ENCODE results near the gene CDKN1C.

The CDKN1C gene

DNA sequence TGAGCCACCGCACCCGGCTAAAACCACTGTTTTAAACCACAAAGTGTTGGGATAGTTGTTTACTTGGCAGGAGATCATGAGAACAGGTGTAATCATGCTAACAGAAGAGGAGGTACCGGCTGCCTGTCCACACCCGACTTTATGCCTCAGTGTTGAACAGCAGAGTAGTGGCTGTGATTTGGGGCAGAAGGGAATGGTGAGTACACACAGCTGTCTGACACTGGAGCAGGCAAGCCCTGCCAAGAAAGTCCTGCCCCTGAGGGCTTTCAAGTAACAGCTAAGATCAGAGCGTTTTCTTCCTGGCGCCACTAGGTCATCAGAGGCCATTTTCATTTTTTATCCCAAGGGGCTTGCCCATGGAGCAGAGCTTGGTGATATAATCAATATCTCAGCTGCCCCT lies 8.1 kb downstream of the CDKN1C start:
- Histone ChIP-seq H3K36me3 (ENCODE audit: control insufficient read depth in 2 of 2, insufficient read depth in 2 of 2, low read length in 2 of 2) (peaks cover 0 to 12% of the 10 kb centered on the region in 2 donors), H3K9me3 (ENCODE audit: control insufficient read depth in 2 of 2, low read length in 2 of 2) (peaks cover 0 to 9% of the 10 kb centered on the region in 2 donors), H3K27me3 (ENCODE audit: control insufficient read depth in 1 of 2, insufficient read depth in 2 of 2, low read length in 2 of 2) (peaks cover 0 to 2% of the 10 kb centered on the region in 2 donors), H3K9ac (ENCODE audit: low read length in 2 of 2) (no peak overlapping the region), H3K4me3 (ENCODE audit: low read length in 2 of 2) (no peak overlapping the region), H3K4me1 (ENCODE audit: control insufficient read depth, insufficient read depth, low read length) (peaks cover 3% of the 10 kb centered on the region), H3K27ac (ENCODE audit: low read length) (no peak overlapping the region)

DNA sequence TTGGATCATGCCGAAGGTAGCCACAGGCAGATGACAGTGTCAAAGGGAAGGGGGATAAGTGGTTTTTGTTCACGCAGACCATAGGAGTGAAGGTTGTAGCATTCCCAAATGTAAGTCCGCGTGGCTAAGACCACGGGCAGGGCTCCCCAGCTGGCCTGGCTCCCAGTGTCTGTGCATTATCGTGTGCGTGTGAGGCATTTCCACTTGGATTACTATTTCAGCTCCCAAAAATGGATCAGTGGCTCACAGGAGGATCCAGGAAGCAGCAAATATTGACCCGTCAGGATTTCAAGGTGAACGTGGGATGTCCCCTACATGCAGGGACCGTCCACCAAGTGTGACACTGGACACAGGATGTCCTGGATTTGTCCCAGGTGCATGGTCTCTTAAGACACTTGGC lies 10.6 kb downstream of the CDKN1C start:
- H3K27me3 ChIP-seq (ENCODE audit: control insufficient read depth in 1 of 2, insufficient read depth in 2 of 2, low read length in 2 of 2) = peaks cover 13% of the 10 kb centered on the region in 2 donors
- H3K9me3 ChIP-seq (ENCODE audit: control insufficient read depth in 2 of 2, low read length in 2 of 2) = peaks cover 0 to 9% of the 10 kb centered on the region in 2 donors
- H3K9ac ChIP-seq (ENCODE audit: low read length in 2 of 2) = no peak overlapping the region
- H3K27ac ChIP-seq (ENCODE audit: low read length) = no peak overlapping the region
- H3K4me1 ChIP-seq (ENCODE audit: control insufficient read depth, insufficient read depth, low read length) = no peaks in the 10 kb centered on the region
- H3K4me3 ChIP-seq (ENCODE audit: low read length in 2 of 2) = no peak overlapping the region
- peaks cover 0 to 12% of the 10 kb centered on the region in 2 donors for H3K36me3 ChIP-seq (ENCODE audit: control insufficient read depth in 2 of 2, insufficient read depth in 2 of 2, low read length in 2 of 2)

DNA sequence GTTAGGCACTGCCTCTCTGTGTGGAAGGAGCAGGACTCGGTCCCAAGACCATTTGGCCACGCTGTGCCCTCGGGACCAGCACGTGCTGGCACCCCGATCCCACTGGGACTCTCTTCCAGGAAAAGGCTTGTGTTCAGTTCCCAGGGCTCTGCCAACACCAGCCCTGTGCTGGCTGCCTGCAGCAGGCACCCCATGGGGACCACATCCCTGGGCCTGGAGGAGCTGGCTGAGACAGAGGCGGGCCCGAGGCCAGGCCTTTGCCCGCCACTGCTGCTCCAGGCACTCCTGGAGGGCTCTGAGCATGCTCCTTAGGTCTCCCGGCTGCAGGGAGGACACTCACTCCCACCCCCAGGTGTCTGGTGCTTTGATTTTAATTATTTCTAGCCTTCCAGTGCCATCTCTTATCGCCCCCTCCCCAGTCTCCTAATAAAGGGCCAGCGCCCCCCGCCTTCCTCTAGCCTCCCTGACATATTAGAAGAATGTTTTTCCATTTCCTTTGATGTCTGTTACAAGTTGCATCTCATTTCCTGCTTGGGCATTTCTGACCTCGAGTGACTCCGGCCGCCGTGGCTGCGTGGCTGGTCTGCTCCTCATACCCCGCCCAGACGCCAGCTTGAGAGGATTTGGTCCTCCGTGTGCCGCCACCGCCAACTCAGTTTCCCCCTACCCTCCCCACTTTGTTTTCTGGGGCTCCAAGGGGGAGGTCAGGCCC lies 14.4 kb downstream of the CDKN1C start:
- Histone ChIP-seq H3K9ac (ENCODE audit: low read length in 2 of 2) (no peak overlapping the region), H3K27me3 (ENCODE audit: control insufficient read depth in 1 of 2, insufficient read depth in 2 of 2, low read length in 2 of 2) (peaks cover 13 to 28% of the 10 kb centered on the region in 2 donors)

DNA sequence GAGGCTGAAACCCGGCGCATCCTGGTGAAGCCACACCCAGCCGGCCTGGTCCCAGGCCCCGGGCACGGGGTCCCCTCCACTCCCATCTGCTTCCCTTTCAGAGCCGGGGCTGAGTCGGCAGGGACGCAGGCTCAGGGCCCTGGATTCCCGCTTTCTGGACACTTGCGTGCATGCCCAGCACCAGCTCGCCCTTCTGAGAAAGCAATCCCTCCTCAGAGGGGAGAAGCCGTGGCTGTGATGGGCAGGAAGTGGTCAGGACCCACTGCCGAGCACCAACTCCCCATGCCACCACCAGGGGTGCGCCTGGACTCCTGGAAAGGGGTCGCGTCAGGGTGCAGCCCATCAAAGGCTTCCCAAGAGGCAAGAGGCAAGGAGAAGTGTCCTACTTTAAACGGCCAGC lies 15.1 kb downstream of the CDKN1C start:
- Histone ChIP-seq H3K36me3 (ENCODE audit: control insufficient read depth in 2 of 2, insufficient read depth in 2 of 2, low read length in 2 of 2) (peaks cover 0 to 3% of the 10 kb centered on the region in 2 donors), H3K4me1 (ENCODE audit: control insufficient read depth, insufficient read depth, low read length) (no peaks in the 10 kb centered on the region), H3K9ac (ENCODE audit: low read length in 2 of 2) (no peak overlapping the region), H3K4me3 (ENCODE audit: low read length in 2 of 2) (no peak overlapping the region), H3K27ac (ENCODE audit: low read length) (no peak overlapping the region), H3K27me3 (ENCODE audit: control insufficient read depth in 1 of 2, insufficient read depth in 2 of 2, low read length in 2 of 2) (peaks cover 13 to 28% of the 10 kb centered on the region in 2 donors), H3K9me3 (ENCODE audit: control insufficient read depth in 2 of 2, low read length in 2 of 2) (peaks cover 0 to 6% of the 10 kb centered on the region in 2 donors)

More for the DNA sequence above, 14.4 kb downstream of the CDKN1C start:
- H3K4me1 ChIP-seq (ENCODE audit: control insufficient read depth, insufficient read depth, low read length) = no peaks in the 10 kb centered on the region
- H3K27ac ChIP-seq (ENCODE audit: low read length) = no peak overlapping the region
- peaks cover 0 to 6% of the 10 kb centered on the region in 2 donors for H3K36me3 ChIP-seq (ENCODE audit: control insufficient read depth in 2 of 2, insufficient read depth in 2 of 2, low read length in 2 of 2)
- H3K4me3 ChIP-seq (ENCODE audit: low read length in 2 of 2) = no peak overlapping the region
- H3K9me3 ChIP-seq (ENCODE audit: control insufficient read depth in 2 of 2, low read length in 2 of 2) = peaks cover 0 to 6% of the 10 kb centered on the region in 2 donors

DNA sequence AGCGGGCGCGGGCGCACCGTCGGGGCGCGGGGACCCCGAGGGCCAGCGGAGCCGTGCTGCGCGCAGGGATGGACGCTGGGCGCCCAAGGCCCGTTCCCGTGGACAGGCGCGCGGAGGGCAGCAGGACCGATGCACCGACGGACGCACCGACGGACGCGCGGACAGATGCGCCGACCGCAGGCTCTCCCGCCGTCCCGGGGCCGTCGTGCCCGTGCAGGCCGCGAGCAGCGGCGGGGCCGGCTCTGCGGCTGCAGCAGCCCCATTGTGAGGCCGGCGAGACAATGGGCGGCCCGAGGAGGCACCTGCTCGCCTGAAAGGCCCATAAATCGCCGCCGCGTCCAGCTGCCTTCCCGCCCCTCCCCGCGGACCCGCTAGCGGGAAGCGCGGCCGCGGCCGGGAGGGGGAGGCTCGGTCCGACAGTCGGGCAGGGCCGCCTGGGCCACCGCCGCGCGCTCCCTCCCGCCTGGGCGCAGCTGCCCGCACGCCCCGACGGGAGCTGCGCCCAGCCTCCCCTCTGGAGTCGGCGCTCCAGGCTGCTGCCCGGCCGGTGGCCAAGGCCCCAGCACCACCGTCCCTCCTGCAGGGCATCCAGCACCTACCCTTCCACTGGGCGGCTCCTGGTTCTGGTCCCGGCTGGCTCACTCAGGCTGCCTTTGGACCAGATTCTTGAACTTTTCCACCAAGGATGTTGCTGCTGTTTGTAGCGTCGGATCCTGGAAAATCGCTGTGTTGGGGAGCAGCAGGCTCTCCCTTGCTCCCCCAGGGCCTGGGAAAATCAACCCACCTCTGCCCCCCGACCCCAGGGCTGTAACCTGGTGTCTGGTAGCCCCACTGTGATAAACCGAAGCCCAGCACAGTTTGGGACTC lies 15.8 kb downstream of the CDKN1C start:
- Histone ChIP-seq H3K9me3 (ENCODE audit: control insufficient read depth in 2 of 2, low read length in 2 of 2) (peaks cover 0 to 6% of the 10 kb centered on the region in 2 donors), H3K36me3 (ENCODE audit: control insufficient read depth in 2 of 2, insufficient read depth in 2 of 2, low read length in 2 of 2) (no peaks in the 10 kb centered on the region), H3K27ac (ENCODE audit: low read length) (no peak overlapping the region), H3K27me3 (ENCODE audit: control insufficient read depth in 1 of 2, insufficient read depth in 2 of 2, low read length in 2 of 2) (peaks cover 11 to 28% of the 10 kb centered on the region in 2 donors), H3K4me3 (ENCODE audit: low read length in 2 of 2) (no peak overlapping the region), H3K9ac (ENCODE audit: low read length in 2 of 2) (no peak overlapping the region), H3K4me1 (ENCODE audit: control insufficient read depth, insufficient read depth, low read length) (no peaks in the 10 kb centered on the region)

DNA sequence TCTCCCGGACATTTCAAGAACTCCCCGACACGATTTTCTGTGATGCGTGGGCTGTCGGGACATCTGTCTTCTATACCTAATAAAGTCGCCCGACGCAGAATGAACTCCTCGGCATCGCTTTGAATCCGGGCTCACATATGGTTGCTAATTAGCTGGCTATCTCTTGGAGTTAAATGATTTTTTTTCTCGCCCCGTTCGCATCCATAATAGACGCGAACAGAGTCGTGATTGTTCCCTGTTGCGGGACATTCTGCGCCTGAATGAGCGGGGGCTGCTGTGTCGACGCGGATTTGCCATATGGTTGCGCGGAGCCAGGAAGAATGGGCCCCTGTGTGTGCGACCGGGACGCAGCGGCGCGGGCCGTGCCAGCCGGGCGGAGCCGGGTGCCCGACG lies 16.4 kb downstream of the CDKN1C start:
- Histone ChIP-seq H3K27ac (ENCODE audit: low read length) (no peak overlapping the region), H3K4me3 (ENCODE audit: low read length in 2 of 2) (no peak overlapping the region), H3K36me3 (ENCODE audit: control insufficient read depth in 2 of 2, insufficient read depth in 2 of 2, low read length in 2 of 2) (no peaks in the 10 kb centered on the region), H3K9ac (ENCODE audit: low read length in 2 of 2) (no peak overlapping the region), H3K4me1 (ENCODE audit: control insufficient read depth, insufficient read depth, low read length) (no peaks in the 10 kb centered on the region), H3K27me3 (ENCODE audit: control insufficient read depth in 1 of 2, insufficient read depth in 2 of 2, low read length in 2 of 2) (peaks cover 11 to 28% of the 10 kb centered on the region in 2 donors), H3K9me3 (ENCODE audit: control insufficient read depth in 2 of 2, low read length in 2 of 2) (peaks cover 0 to 6% of the 10 kb centered on the region in 2 donors)

DNA sequence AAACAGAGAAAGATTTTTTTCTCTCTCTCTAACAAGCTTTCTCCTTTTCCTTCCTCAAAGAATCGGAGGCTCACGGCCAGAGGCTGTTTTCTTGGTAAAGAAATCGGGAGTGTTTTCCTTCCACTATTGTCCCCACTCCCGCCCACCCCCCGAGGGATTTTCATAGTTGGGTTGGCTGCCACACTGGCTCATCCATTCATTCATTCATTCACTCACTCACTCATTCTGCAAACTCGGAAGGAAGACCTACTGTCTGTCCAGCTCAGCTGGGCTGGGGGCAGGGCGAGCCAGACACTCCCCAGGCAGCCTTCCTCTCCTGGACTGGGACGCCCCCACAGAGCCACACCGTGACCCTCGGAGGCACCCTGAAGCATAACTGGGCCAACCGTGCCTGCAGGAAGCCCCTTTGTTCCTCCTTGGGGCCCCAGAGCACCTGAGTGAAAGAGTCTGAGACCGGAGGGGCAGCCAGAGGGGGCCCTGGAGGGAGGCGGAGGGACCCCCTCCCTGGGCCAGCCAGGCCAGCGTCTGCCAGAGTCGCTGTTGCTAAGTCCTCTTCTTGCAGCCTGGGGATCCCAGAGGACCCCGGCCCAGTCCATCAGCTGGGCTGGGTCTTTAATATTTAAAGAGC lies 17.0 kb downstream of the CDKN1C start:
- Histone ChIP-seq H3K9me3 (ENCODE audit: control insufficient read depth in 2 of 2, low read length in 2 of 2) (peaks cover 0 to 6% of the 10 kb centered on the region in 2 donors), H3K27me3 (ENCODE audit: control insufficient read depth in 1 of 2, insufficient read depth in 2 of 2, low read length in 2 of 2) (peaks cover 11 to 28% of the 10 kb centered on the region in 2 donors), H3K27ac (ENCODE audit: low read length) (no peak overlapping the region), H3K36me3 (ENCODE audit: control insufficient read depth in 2 of 2, insufficient read depth in 2 of 2, low read length in 2 of 2) (no peaks in the 10 kb centered on the region), H3K4me1 (ENCODE audit: control insufficient read depth, insufficient read depth, low read length) (no peaks in the 10 kb centered on the region), H3K4me3 (ENCODE audit: low read length in 2 of 2) (no peak overlapping the region), H3K9ac (ENCODE audit: low read length in 2 of 2) (no peak overlapping the region)

DNA sequence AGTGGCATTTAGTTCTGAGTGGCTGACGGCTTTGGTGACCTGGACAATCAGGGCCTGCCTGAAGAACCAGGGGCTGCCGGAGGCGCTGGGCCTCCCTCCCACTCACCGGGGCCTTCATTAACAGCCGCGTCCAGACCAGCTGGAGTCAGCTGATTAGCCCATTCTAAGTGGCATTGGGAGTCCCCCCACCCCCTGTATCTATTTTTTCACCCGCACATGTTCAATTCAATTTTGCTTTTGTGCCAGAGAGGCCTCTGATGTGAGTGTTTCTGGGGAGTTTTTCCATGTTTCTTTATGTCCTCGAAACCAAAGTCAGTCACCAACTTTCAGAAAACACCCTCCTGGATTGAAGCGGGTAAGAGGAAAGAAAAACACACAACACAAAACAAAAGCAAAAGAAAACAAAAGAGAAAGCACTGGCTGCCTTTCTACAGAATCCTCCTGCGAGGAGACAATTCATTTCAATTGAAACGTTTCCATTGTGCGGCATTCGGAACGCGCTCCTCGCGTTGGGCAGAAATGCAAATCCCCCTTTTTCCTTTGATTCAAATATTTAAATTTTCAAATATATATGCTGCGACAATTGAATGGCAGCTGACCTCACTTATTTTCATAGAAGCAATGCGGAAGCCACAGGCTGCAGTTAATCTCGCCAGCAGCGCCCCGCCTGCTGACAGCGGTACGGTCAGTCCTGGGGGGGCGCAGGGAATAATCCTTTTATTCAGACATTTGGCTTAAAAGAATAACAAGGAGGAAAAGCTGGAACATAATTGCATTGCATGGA lies 17.7 kb downstream of the CDKN1C start:
- Histone ChIP-seq H3K4me1 (ENCODE audit: control insufficient read depth, insufficient read depth, low read length) (peaks cover 2% of the 10 kb centered on the region), H3K9ac (ENCODE audit: low read length in 2 of 2) (no peak overlapping the region), H3K36me3 (ENCODE audit: control insufficient read depth in 2 of 2, insufficient read depth in 2 of 2, low read length in 2 of 2) (no peaks in the 10 kb centered on the region), H3K4me3 (ENCODE audit: low read length in 2 of 2) (no peak overlapping the region), H3K27ac (ENCODE audit: low read length) (no peak overlapping the region), H3K27me3 (ENCODE audit: control insufficient read depth in 1 of 2, insufficient read depth in 2 of 2, low read length in 2 of 2) (peaks cover 11 to 34% of the 10 kb centered on the region in 2 donors), H3K9me3 (ENCODE audit: control insufficient read depth in 2 of 2, low read length in 2 of 2) (peaks cover 0 to 6% of the 10 kb centered on the region in 2 donors)

DNA sequence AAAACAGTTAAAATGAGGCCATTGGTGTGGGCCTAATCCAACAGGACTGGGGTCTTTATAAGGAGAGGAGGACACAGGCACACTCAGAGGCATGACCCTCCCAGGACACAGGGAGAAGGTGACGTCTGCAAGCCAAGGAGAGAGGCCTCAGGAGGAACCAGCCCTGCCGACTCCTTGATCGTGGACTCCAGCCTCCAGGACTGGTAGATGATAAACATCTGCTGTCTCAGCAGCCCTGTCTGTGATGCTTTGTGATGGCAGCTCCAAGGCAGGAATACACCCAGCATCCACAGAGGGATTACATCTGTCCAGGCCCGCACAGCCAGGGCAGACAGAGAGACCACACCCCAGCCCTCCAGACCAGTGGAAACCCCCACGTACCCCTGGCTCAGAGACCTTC lies 18.4 kb downstream of the CDKN1C start:
- Histone ChIP-seq H3K27me3 (ENCODE audit: control insufficient read depth in 1 of 2, insufficient read depth in 2 of 2, low read length in 2 of 2) (peaks cover 11 to 35% of the 10 kb centered on the region in 2 donors), H3K9ac (ENCODE audit: low read length in 2 of 2) (no peak overlapping the region)

More for the DNA sequence above, 18.4 kb downstream of the CDKN1C start:
- Histone ChIP-seq H3K4me1 (ENCODE audit: control insufficient read depth, insufficient read depth, low read length) (peaks cover 4% of the 10 kb centered on the region), H3K4me3 (ENCODE audit: low read length in 2 of 2) (no peak overlapping the region), H3K9me3 (ENCODE audit: control insufficient read depth in 2 of 2, low read length in 2 of 2) (peaks cover 0 to 6% of the 10 kb centered on the region in 2 donors), H3K27ac (ENCODE audit: low read length) (no peak overlapping the region), H3K36me3 (ENCODE audit: control insufficient read depth in 2 of 2, insufficient read depth in 2 of 2, low read length in 2 of 2) (no peaks in the 10 kb centered on the region)

Data from stomach smooth muscle (tissue), 2 donors.